HPDE6-E6E7 (cell line): ENCODE measurements around the gene PARM1.
"Not testable (repeated sequence)": the region's sequence is repeated elsewhere in the genome, so short reads cannot be mapped to it uniquely, and the experiment has no call there.

Source experiments
- DNase-seq: peaks from one replicate; pipeline ENCODE4 v3.0.0; 2011; ENCODE audit warnings: missing footprints; ENCODE audit errors: extremely low spot score

Gene PARM1

DNA sequence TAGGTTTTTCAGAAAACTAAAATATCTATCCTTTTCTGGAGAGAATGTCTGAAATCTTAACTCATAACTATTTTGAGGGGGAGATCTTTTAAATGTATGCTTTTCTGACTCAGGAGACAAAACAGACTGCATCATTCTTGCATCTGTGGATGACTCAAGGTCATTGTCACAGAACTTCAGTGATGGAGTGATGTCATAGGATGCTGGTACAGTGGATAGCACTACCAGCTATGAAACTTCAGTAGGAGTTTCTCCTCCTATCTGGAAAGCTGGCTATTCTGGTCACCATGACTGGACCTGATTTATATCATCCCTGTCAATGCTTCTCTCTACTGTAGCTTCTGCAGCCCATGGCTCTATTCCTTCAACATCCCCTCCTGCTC, 50.3 kb downstream of the PARM1 start:
- DNase-seq = no peak

DNA sequence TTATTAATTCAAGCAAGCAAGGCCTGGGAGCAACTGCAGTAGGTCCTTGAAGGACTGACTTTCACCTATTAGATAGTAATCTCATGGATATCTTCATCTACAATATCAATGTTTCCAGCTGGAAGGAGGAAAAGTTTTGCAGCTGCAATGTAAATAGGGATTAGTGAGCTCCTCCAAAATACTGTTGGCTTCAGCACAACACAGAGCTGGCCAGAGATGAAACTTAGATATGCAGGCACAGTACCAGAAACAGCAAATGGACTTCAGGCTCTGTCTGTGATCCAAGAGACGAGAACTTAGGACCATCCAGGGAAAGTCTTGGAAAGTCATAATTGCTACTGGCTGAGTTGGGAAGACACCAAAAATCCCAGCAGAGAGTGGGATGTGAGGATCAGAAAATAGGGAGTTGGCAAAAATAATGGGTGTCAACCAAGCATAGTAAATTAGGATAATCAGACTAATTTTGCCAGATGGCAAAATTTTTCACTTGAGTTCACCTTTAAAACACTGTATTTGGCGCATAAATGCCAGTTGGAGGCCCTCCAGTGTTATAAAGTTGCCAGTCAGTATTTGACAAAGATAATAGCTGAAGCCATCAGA, 57.5 kb downstream of the PARM1 start:
- DNase-seq = no peak

DNA sequence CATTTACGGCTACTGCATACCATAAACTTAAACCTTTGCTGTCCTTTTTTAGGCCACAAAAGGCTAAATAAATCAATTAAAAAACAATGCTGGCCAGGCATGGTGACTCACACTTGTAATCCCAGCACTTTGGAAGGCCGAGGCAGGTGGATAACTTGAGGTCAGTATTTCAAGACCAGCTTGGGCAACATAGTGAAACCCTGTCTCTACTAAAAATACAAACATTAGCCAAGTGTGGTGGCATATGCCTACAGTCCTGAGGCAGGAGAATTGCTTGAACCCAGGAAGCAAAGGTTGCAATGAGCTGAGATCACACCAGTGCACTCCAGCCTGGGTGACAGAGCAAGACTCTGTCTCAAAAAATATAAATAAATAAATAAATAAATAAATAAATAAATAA, 61.5 kb downstream of the PARM1 start:
- not testable (repeated sequence) for DNase-seq

DNA sequence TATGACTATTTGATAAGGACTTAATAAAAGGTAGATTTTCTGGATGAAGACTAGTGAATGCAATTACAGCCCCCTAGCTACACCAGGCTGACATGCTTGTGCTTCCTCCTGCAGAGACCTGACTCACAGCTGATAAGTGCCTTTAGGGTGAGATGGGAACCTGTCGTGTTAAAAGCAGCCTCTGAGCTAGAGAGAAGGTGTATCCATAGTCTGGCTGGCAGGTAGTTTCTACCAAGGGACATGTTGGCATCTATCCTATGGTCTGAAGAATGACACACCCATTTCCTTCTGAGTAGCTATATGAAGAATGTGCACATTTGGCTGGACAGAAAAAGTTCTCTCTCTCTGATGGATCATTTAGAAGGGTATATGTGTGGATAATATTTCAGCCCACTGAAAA, 64.1 kb downstream of the PARM1 start:
- DNase-seq = no peak

DNA sequence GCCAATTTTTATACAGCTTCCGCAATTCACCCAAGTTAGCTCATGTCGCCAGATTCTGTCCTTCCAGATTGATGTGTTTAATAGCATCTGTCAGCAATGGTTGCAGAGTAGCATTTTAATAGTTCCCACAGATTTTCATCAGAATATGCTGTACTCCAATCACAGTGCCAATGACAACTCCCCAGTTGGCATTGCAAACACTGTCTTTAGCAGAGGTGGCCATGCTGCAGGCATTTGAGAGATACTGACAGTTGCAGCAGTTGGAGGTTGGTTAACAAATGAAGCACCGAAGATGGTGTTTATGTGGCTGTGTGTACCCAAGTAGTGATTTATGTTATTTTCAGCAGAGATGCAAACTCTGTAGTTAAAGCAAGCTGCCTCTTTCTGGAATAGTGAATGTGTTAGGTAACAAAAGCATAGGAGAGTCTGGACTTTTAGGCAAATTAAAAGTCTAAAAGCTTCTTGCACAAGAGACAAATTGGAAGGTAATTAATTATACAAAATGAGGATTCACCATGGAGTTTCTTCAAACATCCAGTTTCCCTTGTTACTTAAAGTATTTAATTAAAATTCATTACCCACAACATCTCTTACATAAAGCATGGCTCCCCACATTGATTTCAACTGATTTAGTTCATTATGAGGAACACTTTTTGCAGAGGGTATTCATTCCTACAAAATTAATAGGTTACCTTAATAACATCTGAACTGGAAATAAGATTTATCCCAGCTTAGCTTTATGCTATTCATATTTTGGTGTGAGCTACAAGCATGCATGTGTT, 65.2 kb downstream of the PARM1 start:
- no peak for DNase-seq

DNA sequence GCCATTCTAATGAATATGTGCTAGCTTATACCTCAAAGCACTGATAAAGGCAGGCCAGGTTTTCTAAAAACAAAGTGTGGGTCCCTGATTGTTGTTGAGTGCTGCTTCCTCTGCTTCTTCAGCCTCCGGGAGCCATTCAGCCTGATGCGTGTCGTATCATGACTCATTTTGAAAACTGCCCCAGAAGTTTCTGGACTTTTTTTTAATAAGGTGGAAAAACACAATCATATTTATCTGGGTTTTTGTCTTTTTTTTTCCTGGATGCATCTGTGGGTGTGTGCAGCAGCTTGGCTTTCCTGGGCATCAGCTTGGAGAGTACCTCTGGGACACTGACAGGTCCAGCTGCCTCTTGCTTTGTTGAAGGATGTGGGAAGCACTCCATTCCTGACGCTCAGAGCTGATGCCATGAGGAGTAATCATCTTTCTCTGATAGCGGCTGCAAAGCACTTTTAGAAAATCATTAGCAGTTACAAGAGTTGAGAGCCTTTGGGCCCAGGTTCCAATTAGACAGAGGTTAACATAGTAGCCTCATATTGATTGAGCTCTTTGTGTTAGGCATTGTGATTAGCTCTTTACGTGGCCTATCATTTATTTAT, 66.9 kb downstream of the PARM1 start:
- no peak for DNase-seq

DNA sequence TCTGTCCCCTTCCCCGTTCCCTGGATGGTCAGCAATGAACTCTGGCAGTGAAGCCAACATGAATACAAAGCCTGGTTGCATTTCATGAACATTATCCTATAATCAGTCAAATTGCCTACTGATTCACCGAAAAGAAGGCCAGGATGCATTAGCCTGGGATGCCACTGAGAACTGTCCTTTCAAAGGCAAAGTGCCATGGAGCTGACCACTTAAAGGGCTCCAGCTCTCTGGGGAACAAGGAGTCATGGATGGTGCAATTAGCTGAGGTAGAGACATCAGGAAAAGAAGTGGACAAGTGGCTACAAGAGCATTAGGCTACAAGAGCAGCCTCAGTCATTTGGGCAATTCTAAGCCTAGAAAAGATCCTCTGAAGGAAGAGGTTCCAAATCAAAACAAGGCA, 69.0 kb downstream of the PARM1 start:
- DNase-seq = no peak

DNA sequence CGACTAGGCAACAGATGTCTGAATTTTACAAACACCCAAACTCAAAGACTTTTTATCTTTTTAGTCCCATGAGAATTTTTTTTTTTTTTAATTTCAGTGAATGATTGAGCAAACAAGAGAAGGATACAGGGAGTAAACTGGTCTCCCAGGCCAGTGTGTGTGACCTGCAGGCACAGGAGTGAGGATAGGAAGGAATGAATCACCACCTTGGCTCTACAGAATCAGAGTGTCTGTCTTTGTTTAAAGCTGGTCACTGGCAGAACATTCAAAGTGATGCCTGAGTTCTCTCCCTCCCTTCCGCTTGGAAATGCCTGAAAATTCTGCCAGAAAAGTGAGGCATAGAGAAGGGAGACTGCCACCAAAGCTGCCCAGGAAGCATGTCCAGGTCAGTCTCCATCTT, 69.5 kb downstream of the PARM1 start:
- no peak for DNase-seq

DNA sequence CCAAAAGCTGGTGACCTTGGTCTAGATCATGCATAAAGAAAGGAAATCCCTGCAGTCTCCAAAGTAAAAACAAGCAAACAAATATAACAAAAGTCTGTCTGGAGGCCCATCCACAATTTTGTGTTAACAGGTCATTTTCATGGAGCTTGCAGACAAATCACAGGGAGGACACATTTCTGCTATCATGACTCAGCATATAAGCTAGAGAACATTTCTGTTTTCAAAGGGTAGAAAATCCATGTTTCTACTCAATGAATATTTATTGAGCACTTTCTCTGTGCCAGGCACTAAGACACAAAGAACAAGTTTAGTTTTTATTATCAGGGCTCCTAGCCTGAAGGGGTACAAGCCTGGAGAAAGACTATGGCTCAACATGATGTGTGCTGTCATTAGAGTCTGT, 71.1 kb downstream of the PARM1 start:
- no peak for DNase-seq

DNA sequence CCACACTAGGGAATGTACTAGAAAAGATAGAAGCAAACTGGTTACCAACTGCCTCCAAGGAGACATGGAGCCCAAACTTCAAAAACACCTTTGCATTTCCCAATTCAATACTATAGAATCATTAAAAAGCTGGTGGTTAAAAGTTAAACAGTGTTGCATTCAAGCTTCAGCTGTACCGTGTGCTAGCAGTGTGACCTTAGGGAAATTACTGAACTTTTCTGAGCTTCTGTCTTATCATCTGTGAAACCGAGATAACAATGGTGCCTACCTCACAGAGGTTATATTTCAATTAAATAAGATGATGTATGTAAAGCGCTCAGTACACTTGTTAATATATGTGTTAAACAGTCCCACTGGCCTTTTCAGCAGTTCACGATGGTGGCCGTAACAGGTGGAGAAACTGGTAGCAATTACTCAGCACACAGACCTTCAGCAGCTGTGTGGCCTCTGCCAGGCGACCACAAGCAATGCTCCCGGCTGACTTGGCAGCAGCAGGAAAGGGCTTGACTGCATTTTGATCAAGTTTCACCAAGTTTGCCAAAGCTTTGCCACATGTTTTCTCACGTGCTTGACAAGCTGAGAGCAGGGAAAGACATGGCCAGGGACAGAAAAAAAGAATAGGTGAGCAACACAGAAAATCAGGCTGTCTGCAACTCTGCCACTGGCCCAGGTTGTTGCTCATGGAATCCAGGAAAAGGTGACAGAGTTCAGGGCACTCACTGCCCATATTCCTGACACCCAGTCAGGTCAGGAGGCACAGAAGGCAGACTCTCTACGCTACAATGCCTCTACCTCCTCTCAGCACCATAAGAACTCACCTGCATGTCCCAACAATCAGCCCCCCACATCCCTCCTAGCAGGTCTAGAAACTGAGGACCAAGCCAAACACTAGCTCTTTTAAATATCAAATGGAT, 72.1 kb downstream of the PARM1 start:
- DNase-seq = no peak

DNA sequence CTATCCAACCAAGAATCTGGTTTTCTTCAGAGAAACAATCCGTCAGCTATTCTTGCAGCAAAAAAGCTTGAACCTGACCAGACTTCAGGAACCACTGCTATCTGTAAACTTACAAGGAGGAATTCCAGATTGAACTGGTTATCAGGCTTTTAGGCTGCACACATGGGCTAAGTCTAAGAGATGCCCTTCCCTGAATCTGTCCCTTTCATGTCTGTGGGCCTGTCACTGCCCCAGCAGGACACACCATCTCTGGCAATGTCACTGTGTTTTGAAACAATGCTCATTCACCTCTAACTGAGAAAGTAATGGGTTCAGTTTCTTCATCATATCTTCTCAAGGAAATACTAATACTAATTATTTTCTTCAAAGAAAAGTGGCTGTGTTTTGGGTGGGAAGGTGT, 72.8 kb downstream of the PARM1 start:
- DNase-seq = no peak

DNA sequence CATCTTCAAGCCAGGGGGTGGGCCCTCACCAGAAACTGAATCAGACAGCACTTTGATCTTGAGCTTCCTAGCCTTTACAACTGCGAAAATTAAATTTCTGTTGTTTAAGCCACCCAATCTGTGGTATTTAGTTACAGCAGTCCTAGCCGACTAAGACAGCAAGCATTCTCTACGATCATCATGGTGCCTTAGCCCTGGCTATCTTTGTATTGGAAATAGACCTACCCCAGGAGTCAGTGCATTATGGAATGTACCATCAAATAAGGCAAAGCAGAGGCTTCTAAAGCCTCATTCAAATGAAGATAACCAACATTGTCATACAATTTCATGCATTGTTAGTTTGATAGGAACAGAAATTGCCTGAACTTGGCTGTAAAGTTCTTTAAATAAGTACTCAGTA, 75.0 kb downstream of the PARM1 start:
- no peak for DNase-seq

DNA sequence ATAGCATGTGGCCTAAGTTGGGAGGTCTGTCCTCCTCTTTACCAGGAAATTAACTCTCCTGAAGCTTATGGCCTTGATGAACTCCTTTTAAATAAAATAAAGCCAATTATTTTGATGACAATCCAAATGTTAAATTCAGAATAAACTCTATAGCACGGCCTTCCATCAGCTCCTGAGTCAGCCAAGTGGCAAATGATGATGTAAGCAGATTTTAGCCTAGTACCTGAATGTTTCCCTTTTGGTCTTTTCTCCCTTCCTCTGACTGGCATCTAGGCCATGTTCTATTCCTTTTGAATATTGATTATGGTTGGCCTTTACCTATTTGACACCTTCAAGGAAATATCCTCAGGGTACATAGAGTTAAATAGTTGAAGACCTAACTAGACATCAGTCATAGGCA, 76.2 kb downstream of the PARM1 start:
- DNase-seq = no peak

DNA sequence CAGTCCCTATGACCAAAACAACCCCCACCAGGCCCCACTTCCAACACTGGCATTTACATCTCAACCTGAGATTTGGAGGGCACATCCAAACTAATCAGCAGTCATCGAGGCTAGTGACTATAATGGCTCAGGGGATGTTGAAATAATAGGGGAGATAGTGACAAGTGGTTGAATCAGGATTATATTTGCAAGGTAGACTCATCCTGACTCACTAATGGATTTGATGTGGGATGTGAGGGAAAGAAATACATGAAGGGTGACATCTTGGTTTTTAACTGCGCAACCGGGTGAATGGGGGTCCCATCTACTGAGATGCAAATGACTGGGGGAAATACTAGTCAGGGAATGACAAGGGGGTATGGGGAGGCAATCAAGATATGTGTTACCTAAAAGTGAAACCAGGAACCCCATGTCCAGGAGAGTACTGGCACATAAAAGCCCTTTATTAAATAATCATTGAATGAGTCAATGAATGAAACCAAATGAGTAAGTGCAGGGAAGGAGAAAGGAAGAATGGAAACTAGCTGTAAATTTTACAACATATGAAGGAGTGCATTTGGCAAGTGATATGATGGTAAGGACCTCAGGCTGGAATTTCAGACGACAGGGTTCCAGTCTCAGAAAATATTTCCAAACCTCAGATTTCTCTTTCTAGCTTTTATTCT, 78.3 kb downstream of the PARM1 start:
- no peak for DNase-seq

DNA sequence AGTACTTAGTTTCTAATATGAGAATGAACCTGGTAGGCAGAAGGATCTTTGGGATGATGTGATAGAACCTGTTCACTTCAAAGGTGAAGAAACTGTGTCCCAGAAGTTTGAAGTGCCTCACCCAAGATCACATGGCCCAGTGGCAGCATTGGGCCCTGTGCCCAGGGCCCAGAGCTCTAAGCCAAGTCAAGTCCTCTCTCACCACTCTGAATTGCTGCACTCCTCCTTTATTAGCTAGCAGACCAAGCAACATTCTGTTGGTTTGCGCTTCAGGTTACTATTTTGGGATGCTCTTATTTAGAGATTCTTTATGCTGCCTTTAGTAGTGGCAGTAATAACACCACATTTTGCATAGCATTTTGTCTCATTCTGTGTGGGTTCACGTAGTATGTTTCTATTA, 82.7 kb downstream of the PARM1 start:
- no peak for DNase-seq

DNA sequence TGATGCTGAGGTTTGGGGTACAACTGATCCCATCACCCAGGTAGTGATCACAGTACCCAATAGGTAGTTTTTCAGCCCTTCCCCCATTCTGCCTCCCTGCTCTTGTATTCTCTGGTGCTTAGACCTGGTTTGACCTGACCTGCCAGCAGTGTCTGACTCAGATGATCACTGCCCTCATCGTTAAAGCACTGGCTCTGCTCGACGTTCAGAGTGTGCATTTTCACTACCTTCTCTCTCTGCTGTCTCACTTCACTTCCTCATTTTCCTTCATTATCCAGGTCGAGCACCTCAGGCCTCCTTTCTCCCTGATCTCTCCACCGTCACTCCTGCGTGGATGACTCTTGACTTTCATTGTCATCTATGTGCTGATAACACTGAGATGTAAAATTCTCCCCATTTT, 83.6 kb downstream of the PARM1 start:
- DNase-seq = no peak

DNA sequence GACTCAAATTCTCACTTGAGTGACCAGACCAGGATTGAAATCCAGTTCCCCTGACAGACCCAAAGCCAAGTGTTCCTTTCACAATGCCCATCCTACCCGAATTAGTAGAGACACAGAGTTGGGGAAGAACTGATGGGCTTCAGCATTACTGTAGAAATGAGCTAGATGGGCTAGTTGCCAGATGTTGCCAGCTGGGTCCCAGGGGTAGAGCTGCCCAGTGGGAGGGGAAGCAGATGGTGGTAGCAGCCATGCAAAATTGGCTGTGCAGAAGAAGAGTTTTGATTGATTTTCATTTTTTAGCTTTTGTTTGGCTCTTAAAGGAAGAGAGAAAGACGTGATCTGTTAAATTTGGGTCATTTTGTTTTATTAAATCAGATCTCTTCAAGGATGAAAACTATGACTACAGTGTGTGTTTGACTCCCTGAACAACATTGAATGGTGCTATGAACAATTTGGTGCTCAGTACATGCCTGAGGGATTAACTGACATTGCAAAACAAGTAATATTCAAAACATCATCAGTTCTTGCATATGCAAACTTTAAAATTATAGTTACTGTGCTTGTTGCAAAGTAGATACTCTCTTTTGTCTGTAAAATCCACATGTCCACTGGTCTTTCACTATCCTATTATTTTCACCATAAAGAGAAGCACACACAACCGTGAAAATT, 86.0 kb downstream of the PARM1 start:
- no peak for DNase-seq

DNA sequence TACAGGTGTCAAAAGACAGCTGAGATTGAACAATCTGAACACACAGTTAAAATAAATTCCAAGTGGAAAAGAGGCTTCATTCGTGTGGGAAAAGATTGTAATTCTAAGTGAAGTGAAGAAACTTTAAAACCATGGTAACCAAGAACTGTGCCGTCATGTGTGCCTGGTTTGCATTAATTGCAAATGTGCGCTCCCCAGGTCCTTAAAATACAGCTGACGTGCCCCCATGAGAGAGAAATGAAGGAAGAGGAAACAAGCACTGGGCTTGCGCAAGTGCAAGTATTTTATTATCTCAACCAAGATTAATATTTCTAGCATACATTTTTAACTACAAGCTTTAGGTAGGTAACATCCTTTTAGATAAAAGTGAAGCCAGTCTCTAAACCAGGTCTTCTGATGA, 92.5 kb downstream of the PARM1 start:
- no peak for DNase-seq

DNA sequence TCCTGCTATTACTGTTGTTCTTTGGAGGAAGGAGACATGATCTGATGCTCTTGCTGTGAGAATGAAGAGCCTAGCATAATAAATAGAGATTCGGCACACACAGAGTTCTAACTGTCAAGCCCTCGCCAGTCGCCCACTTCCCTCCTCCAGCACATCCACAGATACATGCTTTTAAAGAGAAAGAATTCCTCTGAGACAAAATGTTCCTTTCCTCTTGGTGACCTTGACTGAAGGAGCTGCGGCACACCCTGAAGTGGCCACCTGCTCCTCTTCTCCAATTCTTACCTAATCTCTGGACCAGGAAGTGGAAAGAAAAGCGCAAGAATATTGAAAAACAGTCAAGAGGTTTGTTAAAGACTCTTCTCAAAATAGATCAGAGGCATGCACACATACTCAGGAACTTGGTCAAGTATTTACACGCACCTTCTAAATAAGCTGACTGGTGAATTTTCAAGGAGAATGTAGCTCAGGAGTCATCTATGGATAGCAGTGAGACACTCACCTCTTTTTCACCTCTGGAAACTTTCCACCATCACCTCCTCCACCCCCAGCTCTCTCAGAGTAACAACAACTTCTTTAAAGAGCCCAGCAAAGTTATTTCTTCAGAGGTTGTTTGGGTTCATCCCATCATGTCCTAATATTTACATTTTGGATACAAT, 95.4 kb downstream of the PARM1 start:
- no peak for DNase-seq

DNA sequence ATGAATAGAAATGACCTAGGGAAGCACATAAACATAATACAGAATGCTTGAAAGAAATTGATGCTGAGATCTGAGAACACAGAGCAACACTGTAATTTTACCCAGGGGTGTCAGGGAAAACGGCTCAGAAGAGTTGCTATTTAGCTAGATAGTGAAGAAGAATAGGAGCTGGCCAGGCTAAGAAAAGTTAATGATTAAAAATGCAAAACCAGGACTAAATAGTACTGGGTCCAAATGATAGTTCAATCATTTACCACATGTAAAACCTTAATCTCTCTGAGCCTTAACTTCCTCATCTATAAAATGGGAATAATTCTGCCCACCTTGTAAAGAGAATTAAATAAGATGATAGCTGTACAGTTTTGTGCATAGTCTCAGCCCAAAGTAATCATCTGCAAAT, 97.1 kb downstream of the PARM1 start:
- DNase-seq = no peak
